ENCODE measurements around the gene ARG2. TPM values are rescaled to one million over a fixed set of nuclear protein-coding genes. Genes with fewer than 3 reads are reported as not detected.

The ARG2 gene
- total RNA-seq, 1 experiment from 2014 or later: 17.6 TPM

GRCh38 chr14:67697006-67697405 lies 77.3 kb downstream of the ARG2 start:
- ChIA-PET POLR2A (interaction anchor here (1.1 kb wide), 1 partner anchor 98 kb away, joined by 3 read pairs; the partner anchor contains the start of gene PIGH), CTCF (interaction anchor here (0.6 to 1.5 kb wide), 2 partner anchors 82 to 113 kb away, joined by 3 to 6 read pairs; no protein-coding TSS in a partner anchor)
- H3K4me3 Mint-ChIP-seq (ENCODE audit: unreplicated experiment): no peak overlapping the region
- intact Hi-C loops (cut with micrococcal nuclease): no loop called here
- no peak for DNase-seq (ENCODE audit: unreplicated experiment)
- H3K9me3 Mint-ChIP-seq (ENCODE audit: unreplicated experiment): no peaks in the 10 kb centered on the region
- BruUV-seq (replicated peaks): no TSS peak
- H3K27me3 Mint-ChIP-seq (ENCODE audit: insufficient read depth, unreplicated experiment): no peaks in the 10 kb centered on the region
- H3K4me1 Mint-ChIP-seq (ENCODE audit: insufficient read depth, unreplicated experiment): peaks cover 7% of the 10 kb centered on the region
- peaks cover 6% of the 10 kb centered on the region for H3K36me3 Mint-ChIP-seq (ENCODE audit: insufficient read depth, unreplicated experiment)
- TF ChIP-seq, protein P1, sequence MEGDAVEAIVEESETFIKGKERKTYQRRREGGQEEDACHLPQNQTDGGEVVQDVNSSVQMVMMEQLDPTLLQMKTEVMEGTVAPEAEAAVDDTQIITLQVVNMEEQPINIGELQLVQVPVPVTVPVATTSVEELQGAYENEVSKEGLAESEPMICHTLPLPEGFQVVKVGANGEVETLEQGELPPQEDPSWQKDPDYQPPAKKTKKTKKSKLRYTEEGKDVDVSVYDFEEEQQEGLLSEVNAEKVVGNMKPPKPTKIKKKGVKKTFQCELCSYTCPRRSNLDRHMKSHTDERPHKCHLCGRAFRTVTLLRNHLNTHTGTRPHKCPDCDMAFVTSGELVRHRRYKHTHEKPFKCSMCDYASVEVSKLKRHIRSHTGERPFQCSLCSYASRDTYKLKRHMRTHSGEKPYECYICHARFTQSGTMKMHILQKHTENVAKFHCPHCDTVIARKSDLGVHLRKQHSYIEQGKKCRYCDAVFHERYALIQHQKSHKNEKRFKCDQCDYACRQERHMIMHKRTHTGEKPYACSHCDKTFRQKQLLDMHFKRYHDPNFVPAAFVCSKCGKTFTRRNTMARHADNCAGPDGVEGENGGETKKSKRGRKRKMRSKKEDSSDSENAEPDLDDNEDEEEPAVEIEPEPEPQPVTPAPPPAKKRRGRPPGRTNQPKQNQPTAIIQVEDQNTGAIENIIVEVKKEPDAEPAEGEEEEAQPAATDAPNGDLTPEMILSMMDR (IDR thresholded peaks at IDR 0.05; ENCODE audit: unreplicated experiment): no peak
- no peak overlapping the region for H3K27ac Mint-ChIP-seq (ENCODE audit: low read depth, unreplicated experiment)

- no peaks in the 10 kb centered on the region for H3K27me3 Mint-ChIP-seq (ENCODE audit: insufficient read depth, unreplicated experiment)
- no peak overlapping the region for H3K27ac Mint-ChIP-seq (ENCODE audit: low read depth, unreplicated experiment)
- CTCF ChIA-PET: interaction anchor here (1.1 to 4.2 kb wide), 3 partner anchors 32 to 114 kb away, joined by 3 to 20 read pairs (median 6); partner anchors contain the start of gene ARG2
- TF ChIP-seq, protein P1 (IDR thresholded peaks at IDR 0.05; ENCODE audit: unreplicated experiment): no peak
- DNase-seq (ENCODE audit: unreplicated experiment): no peak
- POLR2A ChIA-PET: interaction anchor here (0.8 to 1.1 kb wide), 2 partner anchors 25 to 99 kb away, joined by 3 to 4 read pairs; partner anchors contain the start of gene PIGH
- no TSS peak for BruUV-seq (replicated peaks)
- intact Hi-C loops (cut with micrococcal nuclease): no loop called here
- no peak overlapping the region for H3K4me3 Mint-ChIP-seq (ENCODE audit: unreplicated experiment)
- no peaks in the 10 kb centered on the region for H3K36me3 Mint-ChIP-seq (ENCODE audit: insufficient read depth, unreplicated experiment)
- H3K9me3 Mint-ChIP-seq (ENCODE audit: unreplicated experiment): no peaks in the 10 kb centered on the region
- peaks cover 7% of the 10 kb centered on the region for H3K4me1 Mint-ChIP-seq (ENCODE audit: insufficient read depth, unreplicated experiment)
These were observed 78.5 kb downstream of the ARG2 start for GRCh38 chr14:67698179-67698578.

Other genes with a start within 250 kb of the ARG2 start
- 22.4 and 39.9 TPM in 2 replicates for gene PLEK2, start 207.8 kb upstream of the ARG2 start, total RNA-seq (2022)
- 0.17 and 0.37 TPM in 2 replicates for gene TMEM229B, start 131.2 kb upstream of the ARG2 start, total RNA-seq (2022)
- gene PLEKHH1, start 86.6 kb upstream of the ARG2 start, total RNA-seq (2022): 5.8 and 6.0 TPM in 2 replicates
- gene PIGH, start 19.7 kb upstream of the ARG2 start, total RNA-seq (2022): 13.8 and 18.9 TPM in 2 replicates
- gene VTI1B, start 54.7 kb downstream of the ARG2 start, total RNA-seq (2022): 57.5 and 84.3 TPM in 2 replicates
- gene RDH11, start 75.8 kb downstream of the ARG2 start, total RNA-seq (2022): 40.9 and 53.5 TPM in 2 replicates
- not detected in 2 replicates for gene RDH12, start 82.0 kb downstream of the ARG2 start, total RNA-seq (2022)
- gene ZFYVE26, start 196.7 kb downstream of the ARG2 start, total RNA-seq (2022): 11.9 and 18.1 TPM in 2 replicates
- 14.6 and 21.3 TPM in 2 replicates for gene RAD51B, start 199.9 kb downstream of the ARG2 start, total RNA-seq (2022)

Data from MCF 10A (cell line).